D721Med (cell line): ENCODE results near the gene TMEM255B.

Experiments used
- DNase-seq: peaks from one replicate; pipeline ENCODE4 v3.0.0; 2011; ENCODE audit warnings: low spot score; ENCODE audit not compliant: insufficient read length
- FAIRE-seq: peaks from 2 replicates; lab custom pipeline; 2011; peaks lifted over from hg19 to GRCh38; lab: Jason Lieb, UNC
- TF ChIP-seq, protein P1 (sequence below): IDR thresholded peaks from 2 replicates; pipeline ENCODE4 v1.5.1; 2012; ENCODE audit warnings: mild to moderate bottlenecking, control low read depth; ENCODE audit not compliant: insufficient read depth; ENCODE audit errors: missing control alignments

TMEM255B gene

GRCh38 chr13:113732176-113732960 is 26.7 kb upstream of the TMEM255B start:
- no peak for FAIRE-seq
- no peak for DNase-seq

DNA sequence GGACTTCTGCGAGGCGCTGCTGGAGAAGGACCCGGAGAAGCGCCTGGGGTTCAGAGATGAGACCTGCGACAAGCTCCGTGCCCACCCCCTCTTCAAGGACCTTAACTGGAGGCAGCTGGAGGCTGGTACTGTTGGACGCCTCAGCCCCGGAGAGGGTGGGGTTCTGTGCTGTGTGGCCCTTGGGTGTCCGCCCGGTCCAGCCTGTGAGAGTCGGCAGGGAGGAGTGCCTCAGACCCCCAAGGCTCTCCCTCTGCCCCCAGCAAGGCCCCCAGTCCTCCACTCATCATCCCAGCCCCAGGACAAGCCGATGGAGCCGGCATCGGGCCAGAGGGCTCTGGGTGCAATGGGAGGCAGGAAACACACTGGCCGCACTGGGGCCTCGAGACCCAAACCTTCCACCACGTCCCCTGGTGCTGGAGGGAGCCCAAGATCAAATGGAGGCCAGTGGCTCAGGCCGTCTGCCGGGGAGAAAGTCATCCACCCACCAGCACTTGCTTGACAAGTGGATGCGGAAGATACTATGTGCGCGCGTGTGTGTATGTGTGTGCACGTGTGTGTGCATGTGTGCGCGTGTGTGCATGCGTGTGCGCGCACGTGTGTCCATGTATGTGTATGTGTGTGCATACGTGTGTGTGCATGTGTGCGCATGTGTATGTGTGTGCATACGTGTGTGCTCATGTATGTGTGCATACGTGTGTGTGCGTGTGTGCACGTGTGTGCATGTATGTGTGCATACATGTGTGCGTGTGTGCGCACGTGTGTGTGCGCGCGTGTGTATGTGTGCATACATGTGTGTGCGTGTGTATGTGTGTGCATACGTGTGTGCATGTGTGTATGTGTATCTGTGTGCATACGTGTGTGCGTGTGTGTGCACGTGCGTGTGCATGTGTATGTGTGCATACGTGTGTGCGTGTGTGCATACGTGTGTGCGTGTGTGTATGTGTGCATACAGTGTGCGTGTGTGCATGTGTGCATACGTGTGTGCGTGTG is 25.8 kb upstream of the TMEM255B start:
- no peak for DNase-seq
- no peak for FAIRE-seq
- TF ChIP-seq, protein P1, sequence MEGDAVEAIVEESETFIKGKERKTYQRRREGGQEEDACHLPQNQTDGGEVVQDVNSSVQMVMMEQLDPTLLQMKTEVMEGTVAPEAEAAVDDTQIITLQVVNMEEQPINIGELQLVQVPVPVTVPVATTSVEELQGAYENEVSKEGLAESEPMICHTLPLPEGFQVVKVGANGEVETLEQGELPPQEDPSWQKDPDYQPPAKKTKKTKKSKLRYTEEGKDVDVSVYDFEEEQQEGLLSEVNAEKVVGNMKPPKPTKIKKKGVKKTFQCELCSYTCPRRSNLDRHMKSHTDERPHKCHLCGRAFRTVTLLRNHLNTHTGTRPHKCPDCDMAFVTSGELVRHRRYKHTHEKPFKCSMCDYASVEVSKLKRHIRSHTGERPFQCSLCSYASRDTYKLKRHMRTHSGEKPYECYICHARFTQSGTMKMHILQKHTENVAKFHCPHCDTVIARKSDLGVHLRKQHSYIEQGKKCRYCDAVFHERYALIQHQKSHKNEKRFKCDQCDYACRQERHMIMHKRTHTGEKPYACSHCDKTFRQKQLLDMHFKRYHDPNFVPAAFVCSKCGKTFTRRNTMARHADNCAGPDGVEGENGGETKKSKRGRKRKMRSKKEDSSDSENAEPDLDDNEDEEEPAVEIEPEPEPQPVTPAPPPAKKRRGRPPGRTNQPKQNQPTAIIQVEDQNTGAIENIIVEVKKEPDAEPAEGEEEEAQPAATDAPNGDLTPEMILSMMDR = no peak

More at GRCh38 chr13:113732176-113732960, 26.7 kb upstream of the TMEM255B start:
- TF ChIP-seq, protein P1 = no peak

GRCh38 chr13:113734099-113734825 is 24.8 kb upstream of the TMEM255B start:
- FAIRE-seq = no peak
- TF ChIP-seq, protein P1 = no peak
- no peak for DNase-seq

- FAIRE-seq (no peak), DNase-seq (no peak)
- TF ChIP-seq, protein P1 = no peak
Observed at GRCh38 chr13:113734826-113735125, 24.2 kb upstream of the TMEM255B start.

DNA sequence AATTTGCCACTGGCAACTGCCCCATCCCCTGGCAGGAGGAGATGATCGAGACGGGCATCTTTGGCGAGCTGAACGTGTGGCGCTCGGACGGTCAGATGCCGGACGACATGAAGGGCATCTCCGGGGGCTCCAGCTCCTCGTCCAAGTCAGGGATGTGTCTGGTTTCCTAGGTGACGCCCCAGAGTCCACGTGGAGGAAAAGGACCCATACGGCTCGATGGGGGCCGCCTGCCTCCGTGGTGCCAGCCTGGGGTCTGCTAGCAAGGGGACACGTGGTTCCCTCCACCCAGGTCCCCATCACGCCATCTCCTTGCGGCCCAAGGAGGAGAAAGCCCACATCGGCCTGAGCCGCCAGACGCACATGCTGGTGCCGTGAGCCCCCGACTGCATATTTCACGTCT is 23.8 kb upstream of the TMEM255B start:
- no peak for FAIRE-seq
- TF ChIP-seq, protein P1 = no peak
- DNase-seq = no peak

DNA sequence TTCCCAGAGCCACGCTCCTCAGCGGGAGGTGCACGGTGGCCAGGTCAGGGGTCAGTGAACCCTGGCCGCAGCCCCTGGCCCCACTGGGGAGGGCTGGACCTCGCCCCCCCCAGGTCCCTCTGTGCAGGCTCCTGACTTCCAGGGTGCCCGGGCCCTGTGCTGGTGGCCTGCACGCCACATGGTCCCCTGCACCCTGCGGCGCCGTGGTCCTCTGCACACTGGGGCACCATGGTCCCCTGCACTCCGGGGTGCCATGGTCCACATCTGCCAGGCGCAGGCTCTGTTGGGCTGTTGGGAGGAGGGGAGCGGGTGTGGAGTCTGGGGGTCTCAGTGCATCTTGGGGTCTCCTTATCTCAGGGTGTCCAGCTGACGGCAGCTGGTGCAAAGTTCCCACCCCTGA is 23.3 kb upstream of the TMEM255B start:
- no peak for FAIRE-seq
- DNase-seq = no peak
- TF ChIP-seq, protein P1 = no peak
